ENCODE data around the gene ZNF333.

- no peak for TF ChIP-seq ZFX (IDR thresholded peaks at IDR 0.05; ENCODE audit: borderline replicate concordance)
- no peak for TF ChIP-seq CTCF (IDR thresholded peaks at IDR 0.05)
These were observed 26.0 kb downstream of the ZNF333 start for GRCh38 chr19:14715841-14716240.

Measured in 22Rv1 (cell line).